ENCODE measurements around the gene ZMYM2. TPM values are rescaled to one million over a fixed set of nuclear protein-coding genes. Genes with fewer than 3 reads are reported as not detected.

ZMYM2 gene
- total and polyA plus RNA-seq, 7 donors: 10.4 to 70.3 (median 64.6) TPM

GRCh38 chr13:20053016-20053415, 94.5 kb downstream of the ZMYM2 start:
- Histone ChIP-seq H3K4me3 (no peak overlapping the region), H3K4me1 (peaks cover 0 to 13% (median 5%) of the 10 kb centered on the region in 4 donors), H3K36me3 (peaks cover 0 to 39% (median 0%) of the 10 kb centered on the region in 4 donors), H3K27ac (no peak overlapping the region), H3K27me3 (no peaks in the 10 kb centered on the region), H3K9me3 (no peaks in the 10 kb centered on the region)
- 91 to 95% methylated on average over 3 of the region's 3 CpGs for WGBS, 2 donors
- intact Hi-C loops (cut with DNase I): no loop called here
- DNase-seq: no peak
- TF ChIP-seq, protein P1, sequence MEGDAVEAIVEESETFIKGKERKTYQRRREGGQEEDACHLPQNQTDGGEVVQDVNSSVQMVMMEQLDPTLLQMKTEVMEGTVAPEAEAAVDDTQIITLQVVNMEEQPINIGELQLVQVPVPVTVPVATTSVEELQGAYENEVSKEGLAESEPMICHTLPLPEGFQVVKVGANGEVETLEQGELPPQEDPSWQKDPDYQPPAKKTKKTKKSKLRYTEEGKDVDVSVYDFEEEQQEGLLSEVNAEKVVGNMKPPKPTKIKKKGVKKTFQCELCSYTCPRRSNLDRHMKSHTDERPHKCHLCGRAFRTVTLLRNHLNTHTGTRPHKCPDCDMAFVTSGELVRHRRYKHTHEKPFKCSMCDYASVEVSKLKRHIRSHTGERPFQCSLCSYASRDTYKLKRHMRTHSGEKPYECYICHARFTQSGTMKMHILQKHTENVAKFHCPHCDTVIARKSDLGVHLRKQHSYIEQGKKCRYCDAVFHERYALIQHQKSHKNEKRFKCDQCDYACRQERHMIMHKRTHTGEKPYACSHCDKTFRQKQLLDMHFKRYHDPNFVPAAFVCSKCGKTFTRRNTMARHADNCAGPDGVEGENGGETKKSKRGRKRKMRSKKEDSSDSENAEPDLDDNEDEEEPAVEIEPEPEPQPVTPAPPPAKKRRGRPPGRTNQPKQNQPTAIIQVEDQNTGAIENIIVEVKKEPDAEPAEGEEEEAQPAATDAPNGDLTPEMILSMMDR (IDR thresholded peaks at IDR 0.05): no peak

GRCh38 chr13:20053891-20054290, 95.4 kb downstream of the ZMYM2 start:
- WGBS, 2 donors: 89 to 90% methylated on average over 2 of the region's 2 CpGs
- intact Hi-C loops (cut with DNase I): no loop called here
- Histone ChIP-seq H3K36me3 (peaks cover 0 to 47% (median 0%) of the 10 kb centered on the region in 4 donors), H3K4me3 (no peak overlapping the region), H3K27me3 (no peaks in the 10 kb centered on the region), H3K27ac (no peak overlapping the region), H3K4me1 (peaks cover 0 to 12% (median 4%) of the 10 kb centered on the region in 4 donors), H3K9me3 (no peaks in the 10 kb centered on the region)
- TF ChIP-seq, protein P1 (IDR thresholded peaks at IDR 0.05): no peak
- TF ChIP-seq POLR2A (IDR thresholded peaks at IDR 0.05) (no peak), EP300 (IDR thresholded peaks at IDR 0.05) (no peak), POLR2AphosphoS5 (IDR thresholded peaks at IDR 0.05) (no peak)
- no peak for DNase-seq

DNA sequence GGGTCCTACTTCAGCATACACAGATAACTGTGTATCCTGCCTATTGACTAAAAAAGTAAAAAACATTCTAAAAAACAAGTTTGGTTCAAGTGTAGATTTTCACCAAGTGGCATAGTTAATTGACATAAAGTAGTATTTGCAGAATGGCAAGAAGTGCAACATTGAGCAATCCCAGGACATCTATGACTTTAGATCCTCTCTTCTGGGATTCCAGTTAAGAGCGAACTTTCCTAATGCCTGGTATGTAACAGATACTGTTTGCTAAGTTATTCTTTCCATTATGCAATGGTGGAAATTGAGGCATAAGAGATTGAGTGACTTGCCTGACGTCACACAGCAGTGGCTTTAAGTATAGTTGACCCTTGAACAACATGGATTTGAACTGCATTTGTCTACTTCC, 96.1 kb downstream of the ZMYM2 start:
- intact Hi-C loops (cut with DNase I): no loop called here
- Histone ChIP-seq H3K9me3 (no peaks in the 10 kb centered on the region), H3K36me3 (peaks cover 0 to 54% (median 2%) of the 10 kb centered on the region in 4 donors), H3K27me3 (no peaks in the 10 kb centered on the region), H3K4me1 (peaks cover 0 to 5% (median under 1%) of the 10 kb centered on the region in 4 donors), H3K27ac (no peak overlapping the region), H3K4me3 (no peak overlapping the region)
- DNase-seq: no peak
- WGBS, 2 donors: 91 to 95% methylated on average over 2 of the region's 2 CpGs
- TF ChIP-seq POLR2A (IDR thresholded peaks at IDR 0.05) (no peak), EP300 (IDR thresholded peaks at IDR 0.05) (no peak), POLR2AphosphoS5 (IDR thresholded peaks at IDR 0.05) (no peak)
- TF ChIP-seq, protein P1 (IDR thresholded peaks at IDR 0.05): no peak

DNA sequence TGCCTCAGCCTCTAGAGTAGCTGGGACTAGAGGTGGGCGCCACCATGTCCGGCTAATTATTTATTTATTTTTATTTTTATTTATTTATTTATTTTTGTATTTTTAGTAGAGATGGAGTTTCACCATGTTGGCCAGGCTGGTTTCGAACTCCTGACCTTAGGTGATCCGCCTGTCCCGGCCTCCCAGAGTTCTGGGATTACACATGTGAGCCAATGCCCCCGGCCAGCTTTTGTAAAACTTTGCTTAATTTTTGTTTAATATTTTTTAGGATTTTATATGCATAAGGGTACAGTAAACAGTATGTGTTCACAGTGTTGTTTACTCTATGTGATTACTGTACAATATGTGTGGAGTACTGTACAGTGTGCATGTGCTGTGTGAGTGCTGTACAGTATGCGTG, 98.7 kb downstream of the ZMYM2 start:
- H3K27ac ChIP-seq: no peak overlapping the region
- intact Hi-C loops (cut with DNase I): no loop called here
- no peak for DNase-seq
- no peak overlapping the region for H3K4me3 ChIP-seq
- TF ChIP-seq EP300 (IDR thresholded peaks at IDR 0.05) (no peak), POLR2A (IDR thresholded peaks at IDR 0.05) (no peak), POLR2AphosphoS5 (IDR thresholded peaks at IDR 0.05) (no peak)
- TF ChIP-seq, protein P1 (IDR thresholded peaks at IDR 0.05): no peak
- H3K9me3 ChIP-seq: no peaks in the 10 kb centered on the region
- no peaks in the 10 kb centered on the region for H3K27me3 ChIP-seq
- peaks cover 5 to 72% (median 23%) of the 10 kb centered on the region in 4 donors for H3K36me3 ChIP-seq
- H3K4me1 ChIP-seq: no peaks in the 10 kb centered on the region
- 97% methylated on average over 7 of the region's 7 CpGs for WGBS, 2 donors

DNA sequence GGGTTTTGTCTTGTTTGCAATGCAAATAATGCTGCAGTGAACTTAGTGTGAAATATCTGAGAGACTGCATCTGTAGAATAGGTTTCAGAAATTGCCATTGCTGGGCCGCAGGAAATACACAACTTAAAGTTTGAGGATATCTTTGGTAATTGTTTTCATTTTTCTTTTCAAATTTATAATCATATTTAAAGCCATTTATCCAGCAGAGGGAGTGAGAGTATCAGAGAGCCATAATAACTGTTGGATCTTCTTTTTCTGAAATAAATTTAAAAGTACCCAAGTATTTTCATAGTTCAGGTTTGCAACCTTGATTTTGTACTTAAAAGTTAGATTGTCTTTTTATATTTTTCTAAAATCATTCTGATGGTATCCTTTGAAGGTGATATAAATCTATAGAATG, 99.4 kb downstream of the ZMYM2 start:
- no peak for DNase-seq
- 86 to 97% methylated on average over 1 of the region's 1 CpG for WGBS, 2 donors
- TF ChIP-seq, protein P1 (IDR thresholded peaks at IDR 0.05): no peak
- no peak for TF ChIP-seq POLR2AphosphoS5 (IDR thresholded peaks at IDR 0.05)
- H3K27me3 ChIP-seq: no peaks in the 10 kb centered on the region
- no peak overlapping the region for H3K4me3 ChIP-seq
- intact Hi-C loops (cut with DNase I): no loop called here
- no peaks in the 10 kb centered on the region for H3K9me3 ChIP-seq
- H3K4me1 ChIP-seq: no peaks in the 10 kb centered on the region
- no peak overlapping the region for H3K27ac ChIP-seq
- peaks cover 5 to 78% (median 27%) of the 10 kb centered on the region in 4 donors for H3K36me3 ChIP-seq
